GM12873 (cell line): ENCODE data around the gene NCS1.

Experiments
- TF ChIP-seq, protein P1 (sequence below): IDR thresholded peaks from 2 replicates; pipeline ENCODE4 v1.5.1; 2012; ENCODE audit warnings: low read depth, mild to moderate bottlenecking, moderate library complexity, low read length, control low read depth; ENCODE audit not compliant: insufficient read depth; ENCODE audit errors: missing control alignments

Gene NCS1

DNA sequence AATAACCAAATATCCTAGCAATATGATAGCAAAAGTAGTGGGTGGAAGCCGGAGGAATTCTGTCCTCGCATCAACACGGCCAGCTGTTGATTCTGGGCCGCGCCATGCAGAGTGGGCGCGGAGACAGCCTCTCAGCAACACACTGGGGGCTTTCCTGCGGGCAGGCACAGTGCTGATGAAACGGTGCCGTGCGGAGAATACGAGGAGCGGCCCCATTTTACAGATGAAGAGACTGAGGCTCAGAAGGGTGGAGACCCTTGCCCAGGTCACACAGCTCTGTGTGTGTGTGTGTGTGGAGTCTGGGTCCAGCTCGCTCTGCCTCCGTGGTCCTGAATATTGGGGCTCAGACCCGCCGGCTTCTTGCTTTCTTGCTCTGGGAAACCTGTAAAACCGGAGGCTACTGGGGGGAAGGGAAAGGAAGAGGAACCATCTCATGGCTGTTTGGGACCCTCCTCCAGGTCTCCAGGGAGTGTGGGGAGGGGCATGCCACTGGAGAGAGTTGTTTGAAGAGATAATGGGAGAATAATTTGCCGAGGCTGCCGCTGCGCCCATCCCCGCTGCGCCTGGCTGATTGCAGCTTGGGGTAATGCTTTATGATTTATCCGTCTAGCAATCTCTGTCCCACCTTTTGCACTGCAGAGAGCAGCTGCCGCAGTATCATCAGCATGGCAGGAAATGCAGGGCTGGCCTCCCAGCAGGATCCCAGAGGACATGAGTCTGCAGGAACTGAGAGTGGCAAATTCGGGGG is 36.6 kb downstream of the NCS1 start:
- TF ChIP-seq, protein P1, sequence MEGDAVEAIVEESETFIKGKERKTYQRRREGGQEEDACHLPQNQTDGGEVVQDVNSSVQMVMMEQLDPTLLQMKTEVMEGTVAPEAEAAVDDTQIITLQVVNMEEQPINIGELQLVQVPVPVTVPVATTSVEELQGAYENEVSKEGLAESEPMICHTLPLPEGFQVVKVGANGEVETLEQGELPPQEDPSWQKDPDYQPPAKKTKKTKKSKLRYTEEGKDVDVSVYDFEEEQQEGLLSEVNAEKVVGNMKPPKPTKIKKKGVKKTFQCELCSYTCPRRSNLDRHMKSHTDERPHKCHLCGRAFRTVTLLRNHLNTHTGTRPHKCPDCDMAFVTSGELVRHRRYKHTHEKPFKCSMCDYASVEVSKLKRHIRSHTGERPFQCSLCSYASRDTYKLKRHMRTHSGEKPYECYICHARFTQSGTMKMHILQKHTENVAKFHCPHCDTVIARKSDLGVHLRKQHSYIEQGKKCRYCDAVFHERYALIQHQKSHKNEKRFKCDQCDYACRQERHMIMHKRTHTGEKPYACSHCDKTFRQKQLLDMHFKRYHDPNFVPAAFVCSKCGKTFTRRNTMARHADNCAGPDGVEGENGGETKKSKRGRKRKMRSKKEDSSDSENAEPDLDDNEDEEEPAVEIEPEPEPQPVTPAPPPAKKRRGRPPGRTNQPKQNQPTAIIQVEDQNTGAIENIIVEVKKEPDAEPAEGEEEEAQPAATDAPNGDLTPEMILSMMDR = no peak

DNA sequence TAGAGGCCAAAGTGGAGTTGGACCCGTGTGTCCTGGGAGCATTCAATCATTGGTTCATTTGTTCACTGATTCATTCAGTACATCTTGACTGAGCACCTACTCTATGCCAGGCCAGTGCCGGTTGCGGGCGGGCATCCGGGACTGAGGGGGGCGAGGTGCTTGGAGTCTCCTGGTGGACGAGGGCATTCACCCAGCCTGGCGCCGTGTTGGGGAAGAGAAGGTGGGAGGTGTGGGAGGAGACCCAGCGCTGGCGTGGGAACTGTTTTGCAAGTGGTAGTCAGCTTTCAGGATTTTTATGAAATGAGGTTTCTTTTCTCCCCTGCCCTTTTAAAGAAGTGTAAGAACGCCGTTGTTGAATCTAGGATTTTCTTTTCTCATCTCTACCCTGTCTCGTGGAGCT is 37.2 kb downstream of the NCS1 start:
- TF ChIP-seq, protein P1 = no peak

DNA sequence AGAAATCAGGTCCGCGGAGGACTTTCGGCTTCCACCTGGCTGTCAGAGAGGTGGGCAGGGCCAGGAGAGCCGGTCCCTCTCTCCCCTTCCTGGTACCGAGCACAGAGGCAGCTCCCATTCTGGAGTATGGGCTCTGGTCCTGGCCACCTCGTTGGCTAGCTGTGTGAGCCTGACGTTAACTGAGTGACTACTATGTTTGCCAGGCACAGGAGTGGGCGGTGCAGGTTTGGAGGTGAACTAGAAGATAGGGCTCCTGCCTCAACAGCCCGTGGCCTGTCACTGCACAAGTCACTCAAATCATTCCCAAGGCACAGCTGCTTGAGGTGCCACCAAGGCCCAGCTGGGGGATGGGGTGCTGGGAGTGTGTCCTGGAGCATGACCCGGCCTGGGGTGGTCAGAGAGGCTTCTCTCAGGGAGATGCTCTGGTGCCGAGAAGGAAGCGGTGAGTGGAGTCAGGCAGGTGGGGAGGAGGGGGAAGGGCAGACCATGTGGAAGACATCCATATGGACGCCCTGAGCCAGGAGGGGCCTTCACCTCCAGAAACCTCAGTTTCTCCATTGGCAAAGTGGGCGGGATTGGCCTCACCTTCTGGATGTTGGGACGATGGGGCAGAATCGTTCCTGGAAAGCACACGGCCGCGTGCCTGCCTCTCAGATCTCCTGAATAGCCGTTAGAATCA is 39.5 kb downstream of the NCS1 start:
- TF ChIP-seq, protein P1 = no peak

DNA sequence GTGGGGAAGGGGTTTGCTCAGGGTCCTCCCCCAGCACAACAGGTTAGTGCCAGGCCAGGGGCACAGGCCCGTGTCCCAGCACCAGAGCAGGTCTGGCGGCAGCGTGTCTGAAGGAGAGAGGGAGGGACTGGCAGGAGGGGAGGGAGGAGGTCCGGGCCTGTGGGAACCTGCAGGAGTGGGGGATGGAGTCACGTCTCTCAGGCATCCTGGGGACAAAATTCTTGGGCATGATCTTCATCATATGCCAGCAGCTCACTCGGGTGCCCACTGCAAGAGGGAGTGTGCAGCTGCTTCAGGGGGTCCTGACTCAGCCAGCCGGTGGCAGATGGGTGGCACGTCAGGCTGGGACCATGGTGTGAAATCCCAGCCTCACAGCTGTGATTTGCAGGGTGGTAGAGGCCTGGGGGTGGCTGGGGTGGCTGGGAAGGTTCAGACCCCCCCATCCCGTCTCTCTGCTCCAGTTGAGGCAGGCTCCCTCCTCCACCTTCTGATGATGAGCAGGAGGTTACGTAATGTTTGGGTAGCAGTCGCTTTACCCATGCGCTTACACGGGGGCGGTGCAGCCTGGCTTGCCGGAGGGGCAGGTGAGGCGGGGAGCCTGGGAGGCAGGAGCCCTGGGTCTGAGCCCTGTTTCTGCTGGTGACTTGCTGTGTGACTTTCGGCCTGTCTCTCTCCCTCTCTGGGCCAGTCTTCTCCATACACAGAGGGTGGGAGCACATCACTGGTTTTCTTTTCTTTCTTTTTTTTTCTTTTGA is 40.5 kb downstream of the NCS1 start:
- TF ChIP-seq, protein P1 = no peak

DNA sequence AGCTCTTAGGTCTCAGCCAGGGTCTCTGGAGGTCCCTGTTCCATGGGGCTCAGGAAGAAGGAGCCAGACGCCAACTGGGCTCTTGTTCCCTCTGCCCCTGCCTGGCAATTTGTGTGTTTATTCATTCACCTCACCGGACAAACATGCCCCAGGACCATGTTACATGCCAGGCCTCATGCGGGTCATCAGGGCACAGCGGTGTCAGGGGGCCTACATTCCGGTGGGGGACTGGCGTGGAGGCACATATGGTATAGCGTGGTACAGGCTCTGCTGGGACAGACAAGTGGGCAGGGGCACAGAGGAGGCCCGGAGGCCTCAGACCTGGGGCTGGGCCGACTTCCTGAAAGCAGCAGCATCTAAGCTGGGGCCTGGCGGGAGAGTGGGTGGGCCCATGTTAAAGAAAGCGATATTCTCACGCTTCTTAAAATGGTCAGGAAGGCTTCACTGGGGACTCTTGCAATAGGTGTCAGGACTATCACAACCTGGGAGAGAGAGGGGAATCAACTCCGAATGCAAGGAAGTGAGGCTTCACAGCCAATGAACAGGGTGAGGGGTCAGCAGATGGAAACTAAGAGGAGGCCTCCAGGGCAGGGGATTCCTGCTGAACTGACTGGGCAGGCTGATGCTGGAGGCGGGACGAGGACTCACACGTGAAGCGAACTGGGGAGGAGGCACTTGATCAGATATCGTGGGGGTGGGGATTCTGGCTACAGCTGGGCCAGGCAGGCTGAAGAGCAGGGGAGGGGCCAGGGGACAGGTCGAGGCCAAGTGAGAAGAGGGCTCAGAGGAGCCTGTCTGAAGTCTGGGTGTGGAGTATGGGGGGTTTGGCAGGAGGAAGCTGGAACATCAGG is 41.9 kb downstream of the NCS1 start:
- TF ChIP-seq, protein P1 = no peak

DNA sequence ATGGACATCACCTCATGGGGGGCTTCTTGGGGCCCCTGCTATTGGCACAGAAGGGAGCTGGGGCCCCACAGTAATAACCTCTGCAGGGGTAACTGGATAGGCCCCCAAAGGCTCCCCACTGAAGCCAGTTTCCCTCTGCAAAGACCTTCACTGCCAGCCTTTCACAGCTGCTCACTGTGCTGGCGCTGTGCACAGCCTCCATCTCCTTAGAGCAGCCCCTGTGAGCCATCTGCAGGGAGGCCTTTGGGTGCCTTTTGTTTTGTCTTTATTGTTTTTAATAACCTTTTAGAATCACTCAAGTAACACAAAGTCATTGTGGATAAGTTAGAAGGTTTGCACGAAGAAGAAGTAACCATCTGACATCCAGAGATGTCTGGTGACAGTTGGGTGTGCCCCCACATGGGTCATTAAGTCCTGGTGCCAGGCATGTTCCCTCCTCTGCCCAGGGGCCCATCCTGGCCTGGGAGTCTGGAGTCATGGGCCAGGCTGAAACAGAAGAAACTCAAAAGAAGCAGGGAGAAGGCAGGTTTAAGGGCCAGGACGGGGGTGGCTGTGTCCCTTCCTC is 42.7 kb downstream of the NCS1 start:
- TF ChIP-seq, protein P1 = no peak
